Astrocyte (in vitro differentiated cells and primary cell): ENCODE measurements around the gene ULK4.

Experiments used
- CTCF ChIP-seq: IDR thresholded peaks from 2 replicates; pipeline ENCODE4 v1.5.1; 2011; ENCODE audit warnings: low read depth, mild to moderate bottlenecking, inconsistent platforms, low read length, moderate library complexity; ENCODE audit not compliant: insufficient read depth
- EZH2 ChIP-seq: IDR thresholded peaks from 2 replicates; pipeline ENCODE4 v1.6.1; 2012; ENCODE audit warnings: mild to moderate bottlenecking, low read length, inconsistent platforms; ENCODE audit not compliant: insufficient read depth

GRCh38 chr3:41640076-41640475 lies 321.8 kb downstream of the ULK4 start:
- TF ChIP-seq CTCF (no peak), EZH2 (no peak)
